BE2C (cell line): Measurements from ENCODE around the gene CEACAM16.
"Not testable (repeated sequence)": the region's sequence is repeated elsewhere in the genome, so short reads cannot be mapped to it uniquely, and the experiment has no call there.

Source experiments
- DNase-seq: peaks from one replicate; pipeline ENCODE4 v3.0.0-alpha.2; 2020
- H3K27me3 ChIP-seq: fragments of 250-450 bp; sonication (Bioruptor Pico); 2 replicates; pipeline ENCODE4 v1.5.1; 2020; ENCODE audit warnings: mild to moderate bottlenecking
- H3K36me3 ChIP-seq: fragments of 250-450 bp; sonication (Bioruptor Pico); 2 replicates; pipeline ENCODE4 v1.5.1; 2020; ENCODE audit warnings: mild to moderate bottlenecking
- H3K4me1 ChIP-seq: fragments of 250-450 bp; sonication (Bioruptor Pico); 2 replicates; pipeline ENCODE4 v1.5.1; 2020
- H3K4me3 ChIP-seq: 2 replicates; pipeline ENCODE4 v1.5.1; 2011; ENCODE audit warnings: low read depth, low read length
- H3K9me3 ChIP-seq: fragments of 250-450 bp; sonication (Bioruptor Pico); 2 replicates; pipeline ENCODE4 v1.5.1; 2020
- TF ChIP-seq, protein P1 (sequence below): IDR thresholded peaks from 2 replicates; pipeline ENCODE4 v1.5.1; 2012; ENCODE audit warnings: mild to moderate bottlenecking, low read depth, low read length

Gene CEACAM16

DNA sequence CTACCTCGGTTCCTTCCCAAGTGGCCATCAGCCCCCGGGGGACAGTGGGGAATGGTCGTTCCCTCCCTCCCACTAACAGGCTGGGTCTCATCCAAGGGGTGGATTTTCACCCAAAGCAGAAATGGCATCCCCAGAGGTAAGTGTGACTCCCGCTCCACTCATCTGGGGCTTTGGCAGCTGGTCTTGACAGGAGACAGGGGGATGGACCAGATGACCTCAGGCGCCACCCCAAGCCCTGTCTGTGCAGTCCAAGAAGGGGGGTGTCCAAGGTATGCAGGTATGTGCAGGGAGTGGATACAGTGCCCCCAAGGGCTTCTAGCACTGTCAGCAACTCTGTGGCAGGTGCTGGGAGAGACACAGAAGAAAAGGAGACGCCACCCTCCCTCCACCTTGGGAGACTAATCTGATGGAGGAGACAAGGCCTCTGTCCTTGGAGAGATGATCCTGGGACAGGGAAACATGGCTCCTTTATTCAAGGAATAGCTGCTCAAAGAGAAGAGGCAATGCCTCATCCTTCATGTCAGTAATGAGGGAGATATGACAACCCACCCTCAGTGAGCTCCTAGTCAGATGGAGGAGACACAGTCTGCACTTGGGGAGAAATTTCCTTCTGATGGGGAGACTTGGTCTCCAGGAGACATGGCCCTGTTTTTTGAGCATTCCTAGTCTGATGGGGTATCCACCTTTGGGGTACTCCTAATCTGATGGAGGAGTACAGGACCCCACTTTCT is 7.7 kb downstream of the CEACAM16 start:
- DNase-seq, result no peak
- no peak overlapping the region for H3K4me3 ChIP-seq
- no peaks in the 10 kb centered on the region for H3K27me3 ChIP-seq
- TF ChIP-seq, protein P1, sequence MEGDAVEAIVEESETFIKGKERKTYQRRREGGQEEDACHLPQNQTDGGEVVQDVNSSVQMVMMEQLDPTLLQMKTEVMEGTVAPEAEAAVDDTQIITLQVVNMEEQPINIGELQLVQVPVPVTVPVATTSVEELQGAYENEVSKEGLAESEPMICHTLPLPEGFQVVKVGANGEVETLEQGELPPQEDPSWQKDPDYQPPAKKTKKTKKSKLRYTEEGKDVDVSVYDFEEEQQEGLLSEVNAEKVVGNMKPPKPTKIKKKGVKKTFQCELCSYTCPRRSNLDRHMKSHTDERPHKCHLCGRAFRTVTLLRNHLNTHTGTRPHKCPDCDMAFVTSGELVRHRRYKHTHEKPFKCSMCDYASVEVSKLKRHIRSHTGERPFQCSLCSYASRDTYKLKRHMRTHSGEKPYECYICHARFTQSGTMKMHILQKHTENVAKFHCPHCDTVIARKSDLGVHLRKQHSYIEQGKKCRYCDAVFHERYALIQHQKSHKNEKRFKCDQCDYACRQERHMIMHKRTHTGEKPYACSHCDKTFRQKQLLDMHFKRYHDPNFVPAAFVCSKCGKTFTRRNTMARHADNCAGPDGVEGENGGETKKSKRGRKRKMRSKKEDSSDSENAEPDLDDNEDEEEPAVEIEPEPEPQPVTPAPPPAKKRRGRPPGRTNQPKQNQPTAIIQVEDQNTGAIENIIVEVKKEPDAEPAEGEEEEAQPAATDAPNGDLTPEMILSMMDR, result no peak
- H3K9me3 ChIP-seq, result no peaks in the 10 kb centered on the region
- no peaks in the 10 kb centered on the region for H3K4me1 ChIP-seq
- no peaks in the 10 kb centered on the region for H3K36me3 ChIP-seq

DNA sequence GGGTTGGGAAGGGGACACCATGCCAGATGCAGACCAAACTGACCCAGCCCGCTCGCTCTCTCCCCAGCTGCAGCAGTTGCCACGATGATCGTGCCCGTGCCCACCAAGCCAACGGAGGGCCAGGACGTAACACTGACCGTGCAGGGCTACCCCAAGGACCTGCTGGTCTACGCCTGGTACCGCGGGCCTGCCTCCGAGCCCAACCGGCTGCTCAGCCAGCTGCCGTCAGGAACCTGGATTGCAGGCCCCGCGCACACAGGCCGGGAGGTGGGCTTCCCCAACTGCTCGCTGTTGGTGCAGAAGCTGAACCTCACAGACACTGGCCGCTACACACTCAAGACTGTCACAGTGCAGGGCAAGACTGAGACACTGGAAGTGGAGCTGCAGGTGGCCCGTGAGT is 8.8 kb downstream of the CEACAM16 start:
- TF ChIP-seq, protein P1, result no peak
- no peak overlapping the region for H3K4me3 ChIP-seq
- H3K27me3 ChIP-seq, result no peaks in the 10 kb centered on the region
- no peaks in the 10 kb centered on the region for H3K4me1 ChIP-seq
- no peaks in the 10 kb centered on the region for H3K36me3 ChIP-seq
- DNase-seq, result no peak
- no peaks in the 10 kb centered on the region for H3K9me3 ChIP-seq

DNA sequence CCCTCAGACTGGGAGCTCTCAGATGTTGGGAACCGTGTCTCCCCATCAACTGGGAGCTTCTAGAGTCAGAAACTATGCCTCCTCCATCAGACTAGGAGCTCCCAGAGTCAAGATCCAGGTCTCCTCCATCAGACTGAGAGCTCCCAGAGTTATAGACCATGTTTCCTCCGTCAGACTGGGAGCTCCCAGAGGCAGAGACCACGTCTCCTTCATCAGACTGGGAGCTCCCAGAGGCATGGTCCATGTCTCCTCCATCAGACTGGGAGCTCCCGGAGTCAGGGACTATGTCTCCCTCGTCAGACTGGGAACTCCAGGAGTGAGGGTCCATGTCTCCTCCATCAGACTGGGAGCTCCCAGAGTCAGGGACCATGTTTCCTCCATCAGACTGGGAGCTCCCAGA is 10.0 kb downstream of the CEACAM16 start:
- Histone ChIP-seq H3K4me3 (no peak overlapping the region), H3K36me3 (no peaks in the 10 kb centered on the region), H3K27me3 (no peaks in the 10 kb centered on the region), H3K9me3 (no peaks in the 10 kb centered on the region), H3K4me1 (no peaks in the 10 kb centered on the region)
- no peak for DNase-seq
- TF ChIP-seq, protein P1, result no peak

DNA sequence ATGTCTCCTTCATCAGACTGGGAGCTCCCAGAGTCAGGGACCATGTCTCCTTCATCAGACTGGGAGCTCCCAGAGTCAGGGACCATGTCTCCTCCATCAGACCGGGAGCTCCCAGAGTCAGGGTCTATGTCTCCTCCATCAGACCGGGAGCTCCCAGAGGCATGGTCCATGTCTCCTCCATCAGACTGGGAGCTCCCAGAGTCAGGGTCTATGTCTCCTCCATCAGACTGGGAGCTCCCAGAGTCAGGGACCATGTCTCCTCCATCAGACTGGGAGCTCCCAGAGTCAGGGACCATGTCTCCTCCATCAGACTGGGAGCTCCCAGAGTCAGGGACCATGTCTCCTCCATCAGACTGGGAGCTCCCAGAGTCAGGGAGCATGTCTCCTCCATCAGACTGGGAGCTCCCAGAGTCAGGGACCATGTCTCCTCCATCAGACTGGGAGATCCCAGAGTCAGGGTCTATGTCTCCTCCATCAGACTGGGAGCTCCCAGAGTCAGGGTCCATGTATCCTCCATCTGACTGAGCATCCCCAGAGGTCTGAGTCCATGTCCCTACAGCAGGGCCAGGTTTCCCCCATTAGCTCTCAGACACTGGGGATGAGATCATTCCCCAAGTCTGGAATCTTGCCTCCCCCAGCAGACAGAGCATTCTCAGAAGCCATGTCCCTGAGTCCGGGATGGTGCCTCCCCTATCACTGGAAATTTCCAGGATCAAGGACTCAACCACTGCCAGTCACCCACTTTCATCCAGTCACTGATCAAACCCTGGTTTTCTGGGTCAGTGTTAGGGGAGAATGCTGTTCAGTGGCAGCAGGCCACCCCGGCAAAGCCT is 10.7 kb downstream of the CEACAM16 start:
- H3K4me3 ChIP-seq, H3K36me3 ChIP-seq, H3K27me3 ChIP-seq, H3K4me1 ChIP-seq, H3K9me3 ChIP-seq, DNase-seq: not testable (repeated sequence)

DNA sequence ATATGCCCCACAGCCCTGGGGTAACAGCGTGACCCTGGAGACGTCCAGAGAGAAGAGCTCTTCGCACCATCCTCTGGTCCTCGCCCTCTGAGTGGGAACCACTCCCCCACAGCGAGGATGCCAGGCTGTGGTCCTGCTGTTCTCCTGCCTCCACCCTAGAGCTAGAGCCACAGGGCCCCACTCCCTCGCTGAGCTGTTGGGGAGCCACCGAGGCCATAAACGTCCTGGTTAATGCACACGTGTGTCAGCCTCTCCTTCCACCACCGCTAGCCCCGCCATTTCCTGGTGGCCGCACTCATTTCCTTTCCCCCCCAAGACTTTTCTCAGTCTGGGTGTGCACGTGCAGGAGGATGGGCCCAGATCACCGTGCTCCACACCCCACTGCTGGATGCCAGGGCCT is 11.5 kb downstream of the CEACAM16 start:
- Histone ChIP-seq H3K36me3 (no peaks in the 10 kb centered on the region), H3K4me1 (no peaks in the 10 kb centered on the region), H3K9me3 (no peaks in the 10 kb centered on the region), H3K4me3 (no peak overlapping the region), H3K27me3 (no peaks in the 10 kb centered on the region)
- no peak for DNase-seq
- TF ChIP-seq, protein P1, result no peak

DNA sequence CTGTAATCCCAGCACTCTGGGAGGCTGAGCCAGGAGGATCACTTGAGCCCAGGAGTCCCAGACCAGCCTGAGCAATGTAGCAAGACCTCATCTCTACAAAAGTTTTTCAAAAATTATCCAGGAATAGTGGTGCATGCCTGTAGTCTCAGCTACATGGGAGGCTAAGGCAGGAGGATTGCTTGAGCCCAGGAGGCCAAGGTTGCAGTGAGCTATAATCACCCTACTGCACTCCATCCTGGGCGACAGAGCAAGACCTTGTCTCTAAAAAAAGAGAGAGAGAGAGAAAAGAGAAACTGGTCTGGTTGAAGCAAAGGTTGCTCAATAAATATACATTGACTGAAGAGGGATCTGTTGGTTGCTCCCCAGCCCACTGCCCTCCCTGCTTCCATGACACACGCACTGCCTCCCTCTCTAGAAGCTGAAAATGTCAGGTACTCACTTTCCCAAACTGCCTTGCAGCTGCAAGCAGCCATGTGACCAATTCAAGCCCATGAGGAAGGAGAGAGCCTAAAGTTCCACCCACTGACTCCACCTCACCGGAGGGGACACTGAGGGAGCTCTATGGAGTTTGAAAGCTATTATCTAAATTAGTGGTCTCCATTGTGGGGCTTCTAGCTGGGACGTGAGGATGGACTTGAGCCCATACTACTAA is 14.0 kb downstream of the CEACAM16 start:
- no peaks in the 10 kb centered on the region for H3K4me1 ChIP-seq
- TF ChIP-seq, protein P1, result no peak
- DNase-seq, result no peak
- H3K36me3 ChIP-seq, result no peaks in the 10 kb centered on the region
- H3K9me3 ChIP-seq, result no peaks in the 10 kb centered on the region
- H3K27me3 ChIP-seq, result no peaks in the 10 kb centered on the region
- no peak overlapping the region for H3K4me3 ChIP-seq
